NB4 (cell line): ENCODE data around the gene PRR5L.

Source experiments
- DNase-seq: peaks from one replicate; pipeline ENCODE4 v3.0.0; 2010; ENCODE audit warnings: low read depth
- H3K4me3 ChIP-seq: one replicate; pipeline ENCODE4 v1.5.1; 2011; ENCODE audit warnings: mild to moderate bottlenecking, low read depth, low read length, moderate library complexity
- MAX ChIP-seq: IDR thresholded peaks from 2 replicates; pipeline ENCODE4 v1.6.1; 2011; ENCODE audit warnings: low read depth, low read length
- MYC ChIP-seq: IDR thresholded peaks from 2 replicates; pipeline ENCODE4 v1.6.1; 2011; ENCODE audit warnings: low read depth, low read length
- POLR2A ChIP-seq: IDR thresholded peaks from 2 replicates; pipeline ENCODE4 v1.6.1; 2011; ENCODE audit warnings: mild to moderate bottlenecking; ENCODE audit not compliant: insufficient read length; ENCODE audit errors: extremely low read depth
- TF ChIP-seq, protein P1 (sequence below): IDR thresholded peaks from one replicate; pipeline ENCODE4 v1.5.1; 2012; ENCODE audit warnings: low read depth, low read length

PRR5L gene

GRCh38 chr11:36375353-36376008 lies 79.4 kb downstream of the PRR5L start:
- no peak overlapping the region for H3K4me3 ChIP-seq
- TF ChIP-seq, protein P1, sequence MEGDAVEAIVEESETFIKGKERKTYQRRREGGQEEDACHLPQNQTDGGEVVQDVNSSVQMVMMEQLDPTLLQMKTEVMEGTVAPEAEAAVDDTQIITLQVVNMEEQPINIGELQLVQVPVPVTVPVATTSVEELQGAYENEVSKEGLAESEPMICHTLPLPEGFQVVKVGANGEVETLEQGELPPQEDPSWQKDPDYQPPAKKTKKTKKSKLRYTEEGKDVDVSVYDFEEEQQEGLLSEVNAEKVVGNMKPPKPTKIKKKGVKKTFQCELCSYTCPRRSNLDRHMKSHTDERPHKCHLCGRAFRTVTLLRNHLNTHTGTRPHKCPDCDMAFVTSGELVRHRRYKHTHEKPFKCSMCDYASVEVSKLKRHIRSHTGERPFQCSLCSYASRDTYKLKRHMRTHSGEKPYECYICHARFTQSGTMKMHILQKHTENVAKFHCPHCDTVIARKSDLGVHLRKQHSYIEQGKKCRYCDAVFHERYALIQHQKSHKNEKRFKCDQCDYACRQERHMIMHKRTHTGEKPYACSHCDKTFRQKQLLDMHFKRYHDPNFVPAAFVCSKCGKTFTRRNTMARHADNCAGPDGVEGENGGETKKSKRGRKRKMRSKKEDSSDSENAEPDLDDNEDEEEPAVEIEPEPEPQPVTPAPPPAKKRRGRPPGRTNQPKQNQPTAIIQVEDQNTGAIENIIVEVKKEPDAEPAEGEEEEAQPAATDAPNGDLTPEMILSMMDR = no peak
- TF ChIP-seq MYC (no peak), MAX (no peak), POLR2A (no peak)
- DNase-seq = no peak

DNA sequence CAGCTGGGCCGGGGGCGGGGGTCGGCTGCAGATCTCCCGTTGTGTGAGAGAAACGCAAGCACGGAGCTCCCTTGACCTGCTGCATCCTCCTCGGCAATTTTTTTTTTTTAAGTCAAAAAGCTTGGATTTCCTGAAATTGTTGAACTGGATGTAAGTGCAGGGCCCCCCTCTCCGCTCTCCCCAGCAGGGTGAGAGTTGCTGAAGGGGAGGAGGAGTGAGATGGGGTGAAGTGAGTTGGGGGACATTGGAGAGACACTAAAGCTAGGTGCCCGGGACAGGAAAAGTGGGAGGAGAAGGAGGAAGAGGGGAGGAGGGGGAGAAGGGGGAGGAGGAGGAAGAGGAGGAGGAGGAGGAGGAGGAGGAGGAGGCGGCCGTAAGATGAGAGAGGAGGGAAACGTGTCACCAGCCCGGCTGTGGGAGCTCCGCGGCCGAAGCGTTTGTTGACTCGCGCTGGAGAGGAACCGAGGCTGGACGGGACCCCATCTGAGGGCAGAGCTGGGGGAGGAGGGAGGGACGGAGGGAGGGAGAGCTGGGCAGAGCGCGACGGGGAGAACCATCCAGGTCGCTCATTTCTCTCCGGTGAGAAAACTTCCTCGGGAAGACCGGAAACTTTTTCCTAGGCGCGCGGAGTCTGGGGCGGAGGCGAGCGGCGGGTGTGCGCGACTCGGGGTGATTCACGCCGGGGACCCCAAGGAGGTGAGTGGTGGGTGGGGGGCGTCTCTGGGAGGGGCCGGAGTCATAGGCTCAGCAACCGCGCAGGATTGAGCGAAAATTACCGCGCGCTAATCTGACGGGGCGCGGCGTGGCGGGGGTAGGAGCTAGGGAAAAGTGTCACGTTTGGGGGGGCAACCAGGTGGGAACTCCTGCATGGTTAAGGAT lies 80.2 kb downstream of the PRR5L start:
- TF ChIP-seq MYC (no peak), MAX (no peak), POLR2A (no peak)
- TF ChIP-seq, protein P1 = no peak
- no peak overlapping the region for H3K4me3 ChIP-seq
- no peak for DNase-seq

GRCh38 chr11:36376888-36377758 lies 81.0 kb downstream of the PRR5L start:
- H3K4me3 ChIP-seq = no peak overlapping the region
- DNase-seq = no peak
- TF ChIP-seq, protein P1 = no peak
- TF ChIP-seq POLR2A = no peak
- TF ChIP-seq MYC = no peak
- no peak for TF ChIP-seq MAX

DNA sequence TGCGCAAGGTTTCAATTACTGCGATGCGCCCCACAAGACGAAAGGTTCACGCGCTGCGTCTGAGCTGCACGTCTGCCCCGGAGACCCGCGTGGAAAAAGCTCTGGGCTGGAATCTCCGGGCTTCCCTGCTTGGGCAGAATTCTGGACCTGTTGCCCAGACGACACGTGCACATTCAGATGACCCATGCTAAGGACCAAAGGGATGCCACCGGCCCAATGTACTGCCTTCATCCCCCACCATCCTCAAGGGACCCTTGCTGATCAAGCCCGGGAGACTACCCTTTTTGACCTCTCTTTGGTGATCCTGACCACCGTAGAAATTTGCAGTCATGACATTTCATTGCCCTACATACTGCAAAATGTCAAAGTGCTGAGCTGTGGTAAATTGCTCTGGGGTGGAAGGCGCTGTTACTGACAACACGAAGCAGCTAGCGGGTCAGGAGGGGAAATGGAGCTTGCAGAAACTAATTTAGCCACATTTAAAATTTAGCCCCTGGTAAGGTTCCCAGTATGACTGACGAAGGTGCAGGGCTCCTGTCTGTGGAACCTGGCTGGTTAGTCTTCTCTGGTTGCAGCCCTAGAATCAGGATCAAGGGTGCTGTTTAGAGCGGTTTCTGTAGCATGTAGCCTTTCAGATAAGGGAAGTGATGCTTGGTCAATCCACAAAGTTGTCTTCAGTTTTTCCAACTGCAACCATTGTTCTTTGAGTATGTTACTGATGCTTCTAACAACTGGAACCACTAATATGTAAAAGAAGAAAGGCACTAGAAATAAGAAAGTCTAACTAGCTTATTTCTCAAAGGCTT lies 81.9 kb downstream of the PRR5L start:
- no peak overlapping the region for H3K4me3 ChIP-seq
- no peak for DNase-seq
- TF ChIP-seq, protein P1 = no peak
- no peak for TF ChIP-seq MYC
- no peak for TF ChIP-seq MAX
- no peak for TF ChIP-seq POLR2A

GRCh38 chr11:36379653-36380052 lies 83.6 kb downstream of the PRR5L start:
- H3K4me3 ChIP-seq = no peak overlapping the region
- TF ChIP-seq POLR2A (no peak), MYC (no peak), MAX (no peak)
- TF ChIP-seq, protein P1 = no peak
- DNase-seq = no peak
